ENCODE measurements around the gene EID2. TPM values are rescaled to one million over a fixed set of nuclear protein-coding genes. Genes with fewer than 3 reads are reported as not detected.

EID2 gene
- total and polyA plus RNA-seq, 2 of the 13 experiments (the other 11 are each of a cell fraction or from before 2014, with no cell fraction given) = 3.7 to 14.1 TPM

GRCh38 chr19:39498798-39499642, 40.9 kb downstream of the EID2 start, which contains the start of gene DLL3 (continued):
- TF ChIP-seq DPF2 (CRISPR knock-in tag; IDR thresholded peaks at IDR 0.05; ENCODE audit: borderline replicate concordance, low read depth) (no peak), ZUFSP (CRISPR knock-in tag; IDR thresholded peaks at IDR 0.05; ENCODE audit: borderline replicate concordance) (no peak), MTA1 (CRISPR knock-in tag; IDR thresholded peaks at IDR 0.05; ENCODE audit: borderline replicate concordance) (peak; percentile 74; the same call in 1 of the 2 replicates), HMGA1 (CRISPR knock-in tag; conservative IDR thresholded peaks at IDR 0.05) (no peak), GTF2F1 (IDR thresholded peaks at IDR 0.05; ENCODE audit: low read length) (no peak), KAT8 (CRISPR knock-in tag; IDR thresholded peaks at IDR 0.05) (no peak), HOXA7 (CRISPR knock-in tag; IDR thresholded peaks at IDR 0.05) (no peak), ZNF558 (CRISPR knock-in tag; IDR thresholded peaks at IDR 0.05; ENCODE audit: borderline replicate concordance) (no peak), ZFYVE20 (CRISPR knock-in tag; IDR thresholded peaks at IDR 0.05; ENCODE audit: borderline replicate concordance, low read depth) (no peak), ZNF614 (CRISPR knock-in tag; IDR thresholded peaks at IDR 0.05; ENCODE audit: borderline replicate concordance) (no peak), E2F5 (CRISPR knock-in tag; conservative IDR thresholded peaks at IDR 0.05) (no peak), FOXK2 (IDR thresholded peaks at IDR 0.05) (no peak), ONECUT2 (CRISPR knock-in tag; IDR thresholded peaks at IDR 0.05) (no peak), MAFF (IDR thresholded peaks at IDR 0.05; ENCODE audit: low read depth, low read length) (no peak), WIZ (CRISPR knock-in tag; IDR thresholded peaks at IDR 0.05) (no peak), ZNF20 (CRISPR knock-in tag; IDR thresholded peaks at IDR 0.05) (no peak), MED8 (CRISPR knock-in tag; IDR thresholded peaks at IDR 0.05; ENCODE audit: insufficient replicate concordance) (no peak), ZNF530 (CRISPR knock-in tag; IDR thresholded peaks at IDR 0.05; ENCODE audit: low read depth) (no peak), CSRNP1 (CRISPR knock-in tag; IDR thresholded peaks at IDR 0.05) (no peak)
- TF ChIP-seq, protein P1, sequence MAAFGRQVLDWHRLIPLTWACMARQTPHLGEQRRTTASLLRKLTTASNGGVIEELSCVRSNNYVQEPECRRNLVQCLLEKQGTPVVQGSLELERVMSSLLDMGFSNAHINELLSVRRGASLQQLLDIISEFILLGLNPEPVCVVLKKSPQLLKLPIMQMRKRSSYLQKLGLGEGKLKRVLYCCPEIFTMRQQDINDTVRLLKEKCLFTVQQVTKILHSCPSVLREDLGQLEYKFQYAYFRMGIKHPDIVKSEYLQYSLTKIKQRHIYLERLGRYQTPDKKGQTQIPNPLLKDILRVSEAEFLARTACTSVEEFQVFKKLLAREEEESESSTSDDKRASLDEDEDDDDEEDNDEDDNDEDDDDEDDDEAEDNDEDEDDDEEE (CRISPR knock-in tag; IDR thresholded peaks at IDR 0.05) = no peak
- TF ChIP-seq, protein P2, sequence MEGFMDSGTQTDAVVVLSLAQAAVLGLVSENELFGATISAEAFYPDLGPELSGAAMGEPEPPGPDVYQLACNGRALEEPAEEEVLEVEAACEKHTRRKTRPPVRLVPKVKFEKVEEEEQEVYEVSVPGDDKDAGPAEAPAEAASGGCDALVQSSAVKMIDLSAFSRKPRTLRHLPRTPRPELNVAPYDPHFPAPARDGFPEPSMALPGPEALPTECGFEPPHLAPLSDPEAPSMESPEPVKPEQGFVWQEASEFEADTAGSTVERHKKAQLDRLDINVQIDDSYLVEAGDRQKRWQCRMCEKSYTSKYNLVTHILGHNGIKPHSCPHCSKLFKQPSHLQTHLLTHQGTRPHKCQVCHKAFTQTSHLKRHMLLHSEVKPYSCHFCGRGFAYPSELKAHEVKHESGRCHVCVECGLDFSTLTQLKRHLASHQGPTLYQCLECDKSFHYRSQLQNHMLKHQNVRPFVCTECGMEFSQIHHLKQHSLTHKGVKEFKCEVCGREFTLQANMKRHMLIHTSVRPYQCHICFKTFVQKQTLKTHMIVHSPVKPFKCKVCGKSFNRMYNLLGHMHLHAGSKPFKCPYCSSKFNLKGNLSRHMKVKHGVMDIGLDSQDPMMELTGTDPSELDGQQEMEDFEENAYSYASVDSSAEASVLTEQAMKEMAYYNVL (CRISPR knock-in tag; IDR thresholded peaks at IDR 0.05; ENCODE audit: borderline replicate concordance) = no peak

Data from HepG2 (cell line).